HG03469 (cell line): ENCODE data around the gene MBD6.
"Not testable (repeated sequence)": the region's sequence is repeated elsewhere in the genome, so short reads cannot be mapped to it uniquely, and the experiment has no call there.

Source experiments
- ATAC-seq: cut with Tn5 transposase; IDR thresholded peaks from one replicate; pipeline ENCODE4 v1.9.1; 2021; ENCODE audit warnings: mild to moderate bottlenecking, moderate library complexity, moderate number of reproducible peaks; ENCODE audit not compliant: unreplicated experiment

MBD6 gene

DNA sequence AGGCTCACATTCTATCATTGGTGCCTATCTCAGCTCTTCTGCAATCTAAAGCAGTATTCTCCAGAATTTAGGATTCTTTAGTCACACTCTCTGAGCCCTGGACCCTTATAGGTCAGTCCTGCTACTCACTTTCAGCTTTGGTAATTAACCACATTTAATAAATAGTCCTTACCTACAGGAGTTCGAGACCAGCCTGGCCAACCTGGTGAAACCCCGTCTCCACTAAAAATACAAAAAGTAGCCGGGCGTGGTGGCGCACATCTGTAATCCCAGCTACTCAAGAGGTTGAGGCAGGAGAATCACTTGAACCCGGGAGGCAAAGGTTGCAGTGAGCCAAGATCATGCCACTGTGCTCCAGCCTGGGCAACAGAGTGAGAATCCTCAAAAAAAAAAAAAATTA lies 8.9 kb upstream of the MBD6 start:
- not testable (repeated sequence) for ATAC-seq

GRCh38 chr12:57514246-57514645 lies 8.4 kb upstream of the MBD6 start:
- ATAC-seq: not testable (repeated sequence)

DNA sequence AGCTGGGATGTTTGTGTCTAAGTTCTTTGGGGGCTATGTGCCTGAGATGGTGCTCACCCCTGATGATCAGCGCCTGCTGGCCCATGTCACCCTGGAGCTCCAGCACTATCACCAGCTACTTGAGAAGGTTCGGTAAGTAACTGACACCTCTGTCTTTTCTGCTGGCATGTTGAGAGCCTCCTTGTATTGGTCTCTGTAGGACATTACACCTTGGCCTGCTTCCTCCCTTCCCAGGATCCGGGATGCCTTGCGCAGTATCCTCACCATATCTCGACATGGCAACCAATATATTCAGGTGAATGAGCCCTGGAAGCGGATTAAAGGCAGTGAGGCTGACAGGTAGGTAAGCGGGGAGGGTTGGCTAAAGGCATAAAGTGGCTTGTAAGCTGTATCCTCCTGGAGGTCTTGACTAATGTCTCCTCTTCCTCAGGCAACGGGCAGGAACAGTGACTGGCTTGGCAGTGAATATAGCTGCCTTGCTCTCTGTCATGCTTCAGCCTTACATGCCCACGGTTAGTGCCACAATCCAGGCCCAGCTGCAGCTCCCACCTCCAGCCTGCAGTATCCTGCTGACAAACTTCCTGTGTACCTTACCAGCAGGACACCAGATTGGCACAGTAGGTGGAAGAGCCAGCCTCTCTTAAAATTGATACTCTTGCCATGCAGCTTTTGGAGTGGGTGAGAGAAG lies 7.8 kb upstream of the MBD6 start:
- ATAC-seq: no peak

- ATAC-seq: no peak
These were observed 7.2 kb upstream of the MBD6 start for GRCh38 chr12:57515408-57515933.

DNA sequence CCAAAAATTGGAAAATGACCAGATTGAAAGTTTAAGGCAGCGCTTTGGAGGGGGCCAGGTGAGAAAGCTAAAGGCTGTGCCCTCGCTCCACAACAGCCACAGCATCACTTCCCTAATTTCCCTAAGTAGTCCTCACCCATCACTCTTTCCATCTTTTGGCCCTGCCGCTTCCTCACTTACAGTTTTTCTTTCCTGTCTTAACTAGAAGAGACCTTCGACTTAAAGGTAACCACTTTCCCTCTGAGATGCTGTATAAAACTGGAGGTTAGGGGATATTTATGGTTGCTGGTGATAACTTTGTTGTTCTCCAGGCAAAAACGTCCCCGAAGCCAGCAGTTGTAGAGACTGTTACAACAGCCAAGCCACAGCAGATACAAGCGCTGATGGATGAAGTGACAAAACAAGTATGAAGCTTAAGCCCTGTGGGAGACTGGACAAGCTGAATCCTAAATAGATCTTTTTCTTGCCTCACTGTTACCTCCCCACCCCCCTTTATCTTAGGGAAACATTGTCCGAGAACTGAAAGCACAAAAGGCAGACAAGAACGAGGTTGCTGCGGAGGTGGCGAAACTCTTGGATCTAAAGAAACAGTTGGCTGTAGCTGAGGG lies 6.6 kb upstream of the MBD6 start:
- no peak for ATAC-seq

- no peak for ATAC-seq
These were observed 5.9 kb upstream of the MBD6 start for GRCh38 chr12:57516617-57517153.

DNA sequence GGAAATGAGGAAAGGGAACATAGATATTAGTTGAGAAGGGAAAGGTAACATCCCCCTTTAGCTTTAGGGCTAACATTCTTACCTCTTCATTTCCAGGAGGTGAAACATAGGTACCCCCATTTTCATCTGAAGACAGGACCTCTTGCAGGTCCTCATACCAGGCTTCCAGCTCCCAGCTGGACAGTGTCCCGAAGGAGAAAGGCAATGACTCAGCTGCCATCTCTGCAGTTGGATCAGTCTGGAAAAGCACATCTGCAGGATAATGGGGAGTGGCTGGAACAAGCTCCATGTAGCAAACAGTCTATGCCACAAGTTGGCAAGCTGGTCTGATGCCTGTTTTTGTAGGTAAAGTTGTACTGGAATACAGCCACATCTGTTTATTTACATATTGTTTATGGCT lies 5.4 kb upstream of the MBD6 start:
- ATAC-seq: no peak

DNA sequence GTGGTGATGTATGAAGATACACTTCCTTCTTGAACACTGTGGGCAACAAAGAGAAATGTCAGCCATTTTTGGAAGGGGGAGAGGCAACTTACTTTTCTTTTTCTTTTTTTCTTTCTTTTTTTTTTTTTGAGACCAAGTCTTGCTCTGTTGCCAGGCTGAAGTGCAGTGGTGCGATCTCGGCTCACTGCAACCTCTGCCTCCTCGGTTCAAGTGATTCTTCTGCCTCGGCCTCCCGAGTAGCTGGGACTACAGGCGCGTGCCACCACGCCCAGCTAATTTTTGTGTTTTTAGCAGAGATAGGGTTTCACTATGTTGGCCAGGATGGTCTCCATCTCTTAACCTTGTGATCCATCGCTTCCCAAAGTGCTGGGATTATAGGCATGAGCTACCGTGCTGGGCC lies 4.9 kb upstream of the MBD6 start:
- not testable (repeated sequence) for ATAC-seq

GRCh38 chr12:57518176-57518919 lies 4.3 kb upstream of the MBD6 start:
- ATAC-seq: no peak

GRCh38 chr12:57518920-57519795 lies 3.5 kb upstream of the MBD6 start:
- no peak for ATAC-seq

DNA sequence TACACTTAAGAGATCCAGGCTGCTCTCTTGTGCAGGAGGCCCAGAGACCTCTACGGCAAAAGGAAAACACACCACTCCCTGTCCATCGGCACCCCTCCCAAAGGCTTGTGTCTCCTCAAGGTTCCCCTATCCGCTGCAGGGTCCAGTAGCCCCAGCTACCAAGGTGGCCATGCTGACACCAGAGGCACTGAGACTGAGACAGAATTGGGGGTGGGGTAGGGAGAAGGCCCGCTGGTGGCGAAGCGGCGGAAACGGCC lies 2.9 kb upstream of the MBD6 start:
- ATAC-seq: no peak

GRCh38 chr12:57520053-57520818 lies 2.4 kb upstream of the MBD6 start, which contains the start of gene DDIT3:
TSS of gene DDIT3 (minus strand) at chr12:57520514. CDS start at chr12:57517406, 3,108 bp downstream.
- ATAC-seq: peak; percentile 38

DNA sequence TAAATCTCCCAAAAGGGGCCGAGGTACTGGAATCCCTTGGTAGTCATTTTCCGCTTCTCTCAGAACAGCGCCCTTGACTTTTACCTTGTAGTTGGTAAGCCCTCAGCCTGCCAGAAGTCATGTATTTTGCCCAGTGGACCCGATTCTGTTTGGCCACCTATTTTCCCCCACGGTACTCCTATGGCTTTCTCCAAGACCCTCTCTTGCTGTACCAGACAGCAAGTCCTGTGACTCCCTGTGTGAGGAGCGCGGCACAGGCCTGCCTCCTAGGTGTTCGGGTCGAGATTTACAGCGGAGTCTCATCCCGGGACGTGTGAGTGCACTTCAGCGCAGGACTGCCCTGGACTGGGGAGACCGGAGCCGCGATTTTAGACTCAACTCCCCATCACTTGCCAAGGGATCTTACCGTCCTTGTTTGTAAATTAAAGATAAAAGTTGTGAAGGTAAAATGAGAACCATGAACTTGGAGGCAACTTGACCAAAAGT lies 1.1 kb upstream of the MBD6 start:
- ATAC-seq: no peak

DNA sequence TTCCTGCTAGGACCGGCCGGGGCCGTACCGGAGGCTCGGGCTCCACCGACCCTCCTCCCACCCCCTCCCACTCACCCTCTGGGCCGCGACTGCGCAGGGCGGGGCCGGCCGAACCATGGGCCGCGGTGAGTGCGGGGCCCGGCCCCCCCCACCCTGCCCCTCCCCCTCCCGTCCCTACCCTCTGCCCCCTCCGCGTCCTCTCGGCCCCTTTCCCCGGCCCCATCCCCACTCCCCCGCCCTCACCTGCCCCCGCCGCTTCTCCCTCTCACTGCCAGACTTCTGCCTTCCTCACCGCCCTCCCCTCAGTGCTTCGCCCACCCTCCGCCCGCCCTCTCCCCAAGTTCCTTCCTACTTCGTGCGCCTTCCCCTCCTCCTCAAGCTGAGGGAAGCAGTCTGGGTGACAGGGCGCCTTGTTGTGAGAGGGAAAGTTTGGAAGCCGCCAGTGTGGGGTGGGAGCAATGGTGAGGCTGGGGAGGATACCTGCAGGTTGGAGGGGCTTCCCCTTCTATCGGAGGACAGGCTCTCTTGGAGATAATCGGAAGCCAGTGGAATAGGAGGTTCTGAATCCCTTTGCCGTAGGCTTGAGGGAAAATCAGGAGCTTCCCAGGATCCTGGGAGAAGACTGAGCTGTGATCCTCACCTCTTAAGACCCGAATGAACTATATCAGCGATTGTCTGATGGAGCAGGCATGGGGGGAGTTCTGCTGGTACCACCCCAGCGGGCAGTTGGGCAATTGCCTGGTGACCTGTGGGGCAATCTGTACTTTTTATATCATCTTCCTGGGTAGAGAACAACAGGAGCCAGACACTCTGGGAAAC lies 472 bp downstream of the MBD6 start:
- no peak for ATAC-seq

DNA sequence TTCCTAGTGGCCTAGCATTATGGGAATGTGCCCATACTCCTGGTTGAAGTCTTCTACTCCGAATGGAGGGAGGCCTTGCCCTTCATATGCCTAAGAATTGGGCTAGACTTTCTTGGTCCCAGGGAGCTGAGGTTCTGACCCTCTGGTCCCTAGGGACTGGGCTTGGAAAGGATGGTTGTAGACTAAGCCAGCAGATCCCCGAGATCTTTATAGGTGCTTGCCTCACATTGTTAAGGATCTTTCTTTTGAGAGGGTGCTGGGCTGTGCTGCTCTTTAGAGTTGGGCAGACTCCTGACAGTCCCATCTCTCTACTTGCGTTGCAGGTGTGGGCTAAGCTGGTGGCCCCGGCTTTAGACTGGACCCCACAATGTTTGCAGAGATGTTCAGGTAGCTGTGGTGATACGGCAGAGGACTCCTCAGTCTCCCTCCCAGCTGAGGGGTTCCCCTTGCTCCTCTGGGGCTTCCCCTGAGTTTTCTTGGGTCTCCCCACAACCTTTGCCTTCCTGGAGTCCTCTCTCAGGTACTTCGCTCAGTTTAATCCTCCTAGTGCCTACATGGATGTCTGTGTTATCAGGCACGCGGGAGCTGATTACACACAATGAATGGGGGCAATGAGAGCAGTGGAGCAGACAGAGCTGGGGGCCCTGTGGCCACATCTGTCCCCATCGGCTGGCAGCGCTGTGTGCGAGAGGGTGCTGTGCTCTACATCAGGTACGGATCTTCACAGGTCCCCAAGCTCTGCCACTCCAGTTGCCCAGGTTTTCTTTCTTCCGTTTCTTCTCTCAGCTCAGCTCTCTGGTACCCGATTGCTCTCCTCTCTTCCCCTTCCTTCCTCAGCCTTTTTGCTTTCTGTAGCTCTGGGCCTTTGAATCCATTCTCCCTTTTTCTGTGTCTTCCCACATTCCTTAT lies 1.3 kb downstream of the MBD6 start:
- ATAC-seq: no peak

DNA sequence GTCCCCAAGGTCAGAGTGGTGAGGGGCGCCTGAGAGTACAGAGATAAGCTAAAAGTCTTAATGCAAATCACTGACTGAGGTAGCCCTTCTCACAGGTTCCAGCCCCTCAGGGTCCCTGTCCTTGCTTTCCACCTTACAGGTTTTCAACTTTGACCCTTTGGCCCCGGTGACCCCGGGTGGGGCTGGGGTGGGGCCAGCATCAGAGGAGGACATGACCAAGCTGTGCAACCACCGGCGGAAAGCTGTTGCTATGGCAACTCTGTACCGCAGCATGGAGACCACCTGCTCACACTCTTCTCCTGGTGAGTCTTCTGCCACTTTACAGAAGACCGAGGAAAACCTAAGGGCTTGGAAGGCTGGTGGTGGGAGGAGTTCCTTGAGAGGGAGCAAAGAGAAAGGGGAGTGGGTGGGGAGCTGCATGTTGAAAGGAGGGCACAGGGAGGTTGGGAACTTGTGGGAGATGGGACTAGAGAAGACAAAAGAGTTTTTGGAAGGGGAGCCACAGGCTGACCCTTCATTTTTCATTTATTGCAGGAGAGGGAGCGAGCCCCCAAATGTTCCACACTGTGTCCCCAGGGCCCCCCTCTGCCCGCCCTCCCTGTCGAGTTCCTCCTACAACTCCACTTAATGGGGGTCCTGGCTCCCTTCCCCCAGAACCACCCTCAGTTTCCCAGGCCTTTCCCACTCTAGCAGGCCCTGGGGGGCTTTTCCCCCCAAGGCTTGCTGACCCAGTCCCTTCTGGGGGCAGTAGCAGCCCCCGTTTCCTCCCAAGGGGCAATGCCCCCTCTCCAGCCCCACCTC lies 2.4 kb downstream of the MBD6 start:
- no peak for ATAC-seq
